OCI-LY3 (cell line): Measurements from ENCODE around the gene TNS2.
"Not testable (repeated sequence)": the region's sequence is repeated elsewhere in the genome, so short reads cannot be mapped to it uniquely, and the experiment has no call there.

ENCODE experiments used
- CTCF ChIP-seq: fragments of 200-600, 300-600 bp; sonication (generic); IDR thresholded peaks from 2 replicates; pipeline ENCODE4 v1.5.1; 2014; ENCODE audit warnings: antibody characterized with exemption, low read length, low read depth
- EZH2phosphoT487 ChIP-seq: fragments of 200-600 bp; shearing (Covaris generic); IDR thresholded peaks from 2 replicates; pipeline ENCODE4 v1.6.1; 2018; ENCODE audit warnings: antibody characterized with exemption, mixed run types, low read depth

GRCh38 chr12:53027014-53027413, 22.9 kb upstream of the TNS2 start:
- TF ChIP-seq CTCF, EZH2phosphoT487: not testable (repeated sequence)
